Liver (tissue), 9 donors: ENCODE measurements around the gene FARS2. TPM values are rescaled to one million over a fixed set of nuclear protein-coding genes. Genes with fewer than 3 reads are reported as not detected.

ENCODE experiments used
- DNase-seq: peaks from one replicate; pipeline ENCODE4 v3.0.0-alpha.2; 2017; ENCODE audit warnings: low spot score
- H3K27ac ChIP-seq, 2 donors: one replicate each; pipeline ENCODE4 v1.7.0; 2013; ENCODE audit warnings: inconsistent platforms in 2 of 2, low read length in 2 of 2, control low read depth in 1 of 2, low read depth in 1 of 2, mild to moderate bottlenecking in 1 of 2
- H3K27me3 ChIP-seq, 4 donors: one replicate each; pipeline versions ENCODE4 v1.6.1 to v1.7.0; 2013; ENCODE audit warnings: low read length in 3 of 4, inconsistent platforms in 1 of 4, mild to moderate bottlenecking in 1 of 4, moderate library complexity in 1 of 4; ENCODE audit not compliant: control insufficient read depth in 4 of 4, insufficient read depth in 4 of 4
- H3K36me3 ChIP-seq, 4 donors: one replicate each; pipeline versions ENCODE4 v1.6.1 to v1.7.0; 2013; ENCODE audit warnings: low read length in 3 of 4, mild to moderate bottlenecking in 3 of 4, low read depth in 1 of 4, moderate library complexity in 1 of 4; ENCODE audit not compliant: control insufficient read depth in 4 of 4, insufficient read depth in 3 of 4
- H3K4me1 ChIP-seq, 4 donors: one replicate each; pipeline versions ENCODE4 v1.6.1 to v1.7.0; 2013; ENCODE audit warnings: low read length in 3 of 4, mild to moderate bottlenecking in 3 of 4, moderate library complexity in 1 of 4; ENCODE audit not compliant: control insufficient read depth in 4 of 4, insufficient read depth in 4 of 4
- H3K4me3 ChIP-seq, 3 donors: one replicate each; pipeline versions ENCODE4 v1.6.1 to v1.7.0; 2013; ENCODE audit warnings: low read length in 3 of 3, control low read depth in 1 of 3, low read depth in 1 of 3, mild to moderate bottlenecking in 1 of 3
- H3K9ac ChIP-seq, 2 donors: one replicate each; pipeline ENCODE4 v1.7.0; 2013; ENCODE audit warnings: low read length in 2 of 2, mild to moderate bottlenecking in 2 of 2, moderate library complexity in 2 of 2, control low read depth in 1 of 2, low read depth in 1 of 2
- H3K9me3 ChIP-seq, 4 donors: one replicate each; pipeline versions ENCODE4 v1.6.1 to v1.7.0; 2013; ENCODE audit warnings: low read length in 3 of 4; ENCODE audit not compliant: control insufficient read depth in 4 of 4
- EGR1 ChIP-seq, 2 donors: IDR thresholded peaks; 2 replicates each; pipeline ENCODE4 v1.6.1; 2016 to 2018; ENCODE audit warnings: antibody characterized with exemption in 2 of 2, low read depth in 2 of 2
- FOXA1 ChIP-seq: IDR thresholded peaks from 2 replicates; pipeline ENCODE4 v1.6.1; 2016; ENCODE audit warnings: antibody characterized with exemption
- FOXA2 ChIP-seq: IDR thresholded peaks from 2 replicates; pipeline ENCODE4 v1.6.1; 2016; ENCODE audit warnings: antibody characterized with exemption
- GABPA ChIP-seq, 2 donors: IDR thresholded peaks in 1 of 2; conservative IDR thresholded peaks in 1 of 2; 2 replicates each; pipeline ENCODE4 v1.6.1; 2016; ENCODE audit warnings: antibody characterized with exemption in 2 of 2, mild to moderate bottlenecking in 1 of 2, moderate library complexity in 1 of 2
- HNF4A ChIP-seq, 2 donors: conservative IDR thresholded peaks; 2 replicates each; pipeline ENCODE4 v1.6.1; 2016; ENCODE audit warnings: antibody characterized with exemption in 2 of 2, mild to moderate bottlenecking in 2 of 2
- JUND ChIP-seq, 2 donors: IDR thresholded peaks; 2 replicates each; pipeline ENCODE4 v1.6.1; 2016; ENCODE audit warnings: antibody characterized with exemption in 2 of 2
- NR2F2 ChIP-seq: IDR thresholded peaks from 2 replicates; pipeline ENCODE4 v1.6.1; 2016; ENCODE audit warnings: antibody characterized with exemption
- RAD21 ChIP-seq, 2 donors: IDR thresholded peaks; 2 replicates each; pipeline ENCODE4 v1.6.1; 2016; ENCODE audit warnings: antibody characterized with exemption in 2 of 2, mild to moderate bottlenecking in 2 of 2
- RXRA ChIP-seq, 2 donors: IDR thresholded peaks; 2 replicates each; pipeline ENCODE4 v1.6.1; 2017 to 2018; ENCODE audit warnings: antibody characterized with exemption in 2 of 2, mild to moderate bottlenecking in 1 of 2
- SP1 ChIP-seq: IDR thresholded peaks from 2 replicates; pipeline ENCODE4 v1.6.1; 2018; ENCODE audit warnings: antibody characterized with exemption, mild to moderate bottlenecking
- TAF1 ChIP-seq: conservative IDR thresholded peaks from 2 replicates; pipeline ENCODE4 v1.6.1; 2016; ENCODE audit warnings: antibody characterized with exemption, mild to moderate bottlenecking
- YY1 ChIP-seq: IDR thresholded peaks from 2 replicates; pipeline ENCODE4 v1.6.1; 2016; ENCODE audit warnings: antibody characterized with exemption, mild to moderate bottlenecking
- WGBS: extraction: QIAGEN DNeasy Blood & Tissue Kit; methylation state at CpG from one replicate; pipeline ENCODE4 v1.1.7; 2013; 5-methylcytosine and 5-hydroxymethylcytosine counted together
- polyA plus RNA-seq, 2 donors: library from polyadenylated mRNA; stranded (reverse) in 1 of 2; unstranded in 1 of 2; fragments of 200-250 nt in 1 of 2; fragments of >200 nt in 1 of 2; fragmentation: Nextera tagmentation in 1 of 2; extraction: Ambion mirVana in 1 of 2; gene quantifications; one replicate each; pipeline versions ENCODE4 v1.2.1 to v1.2.3, GENCODE V29; 2013 to 2015
- total RNA-seq, 2 donors: library from RNA; depleted of rRNA; stranded (reverse); fragments of >200 nt; gene quantifications; one replicate each; pipeline ENCODE4 v1.2.3, GENCODE V29; 2014
- TF ChIP-seq, protein P1 (sequence below): fragments of 150-350 bp; IDR thresholded peaks from 2 replicates; pipeline ENCODE4 v1.5.1; 2017; ENCODE audit warnings: improper control_type of control experiment, low read depth, low read length; ENCODE audit not compliant: missing input control
- TF ChIP-seq, protein P2 (sequence below): IDR thresholded peaks from 2 replicates; pipeline ENCODE4 v1.6.1; 2016; ENCODE audit warnings: antibody characterized with exemption
- TF ChIP-seq, protein P3 (sequence below): IDR thresholded peaks from 2 replicates; pipeline ENCODE4 v1.6.1; 2016; ENCODE audit warnings: antibody characterized with exemption, mild to moderate bottlenecking
- TF ChIP-seq, protein P4 (sequence below): IDR thresholded peaks from 2 replicates; pipeline ENCODE4 v1.6.1; 2016; ENCODE audit warnings: antibody characterized with exemption
- donor health status: healthy.
- donor health status: healthy.
- donor health status: healthy.
- donor health status: healthy.
- donor health status: healthy.

The FARS2 gene
- total and polyA plus RNA-seq, 4 donors: 7.8 to 25.9 (median 11.2) TPM

DNA sequence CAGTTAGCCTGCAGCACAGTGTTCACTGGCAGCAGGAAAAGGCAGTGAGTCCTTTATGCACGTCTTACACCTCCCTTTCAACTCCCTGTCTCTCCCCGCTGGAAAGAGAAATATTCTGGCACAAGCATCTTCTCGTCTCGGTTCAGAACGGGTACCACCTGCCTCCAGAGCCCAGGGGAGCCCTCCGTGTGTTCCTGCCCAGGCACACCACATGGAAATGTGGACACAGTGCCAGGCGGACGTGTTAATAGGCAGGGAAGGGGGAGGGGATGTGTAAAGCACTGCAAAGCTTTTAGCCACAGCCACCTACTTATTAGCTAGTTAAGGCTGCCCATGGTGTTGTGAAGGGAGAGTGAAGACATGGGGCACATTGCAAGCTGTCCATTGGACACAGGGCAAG is 219.7 kb downstream of the FARS2 start:
- 93% methylated on average over 8 of the region's 8 CpGs for WGBS
- Histone ChIP-seq H3K36me3 (no peaks in the 10 kb centered on the region), H3K4me3 (no peak overlapping the region), H3K27me3 (no peaks in the 10 kb centered on the region), H3K4me1 (no peaks in the 10 kb centered on the region), H3K9me3 (no peaks in the 10 kb centered on the region), H3K27ac (no peak overlapping the region), H3K9ac (no peak overlapping the region)
- TF ChIP-seq, protein P1, sequence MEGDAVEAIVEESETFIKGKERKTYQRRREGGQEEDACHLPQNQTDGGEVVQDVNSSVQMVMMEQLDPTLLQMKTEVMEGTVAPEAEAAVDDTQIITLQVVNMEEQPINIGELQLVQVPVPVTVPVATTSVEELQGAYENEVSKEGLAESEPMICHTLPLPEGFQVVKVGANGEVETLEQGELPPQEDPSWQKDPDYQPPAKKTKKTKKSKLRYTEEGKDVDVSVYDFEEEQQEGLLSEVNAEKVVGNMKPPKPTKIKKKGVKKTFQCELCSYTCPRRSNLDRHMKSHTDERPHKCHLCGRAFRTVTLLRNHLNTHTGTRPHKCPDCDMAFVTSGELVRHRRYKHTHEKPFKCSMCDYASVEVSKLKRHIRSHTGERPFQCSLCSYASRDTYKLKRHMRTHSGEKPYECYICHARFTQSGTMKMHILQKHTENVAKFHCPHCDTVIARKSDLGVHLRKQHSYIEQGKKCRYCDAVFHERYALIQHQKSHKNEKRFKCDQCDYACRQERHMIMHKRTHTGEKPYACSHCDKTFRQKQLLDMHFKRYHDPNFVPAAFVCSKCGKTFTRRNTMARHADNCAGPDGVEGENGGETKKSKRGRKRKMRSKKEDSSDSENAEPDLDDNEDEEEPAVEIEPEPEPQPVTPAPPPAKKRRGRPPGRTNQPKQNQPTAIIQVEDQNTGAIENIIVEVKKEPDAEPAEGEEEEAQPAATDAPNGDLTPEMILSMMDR: no peak
- TF ChIP-seq, protein P2, sequence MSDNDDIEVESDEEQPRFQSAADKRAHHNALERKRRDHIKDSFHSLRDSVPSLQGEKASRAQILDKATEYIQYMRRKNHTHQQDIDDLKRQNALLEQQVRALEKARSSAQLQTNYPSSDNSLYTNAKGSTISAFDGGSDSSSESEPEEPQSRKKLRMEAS: no peak
- DNase-seq: no peak

DNA sequence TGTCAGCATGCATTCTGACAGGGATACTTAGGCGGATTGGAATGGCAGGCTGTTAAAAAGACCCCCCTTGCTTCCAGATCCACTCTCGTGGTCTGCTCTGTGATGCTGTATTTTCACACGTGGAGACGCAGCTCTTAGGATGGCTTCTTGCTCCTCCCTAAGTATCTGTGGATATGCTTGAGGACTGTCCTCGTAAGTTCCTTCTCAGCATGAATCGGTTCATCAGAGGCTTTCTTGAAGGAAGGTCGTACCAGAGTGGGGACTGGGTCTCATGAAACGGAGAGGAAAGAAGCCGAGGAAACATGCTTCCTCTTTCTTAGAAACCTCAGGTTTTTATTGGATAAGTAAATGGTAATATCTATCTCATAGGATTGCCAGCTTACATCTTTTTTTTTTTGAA is 220.4 kb downstream of the FARS2 start:
- Histone ChIP-seq H3K27ac (no peak overlapping the region), H3K4me1 (no peaks in the 10 kb centered on the region), H3K36me3 (no peaks in the 10 kb centered on the region), H3K9me3 (no peaks in the 10 kb centered on the region), H3K4me3 (no peak overlapping the region), H3K27me3 (no peaks in the 10 kb centered on the region), H3K9ac (no peak overlapping the region)
- TF ChIP-seq HNF4A (conservative IDR thresholded peaks at IDR 0.05): no peak
- TF ChIP-seq TAF1: no peak
- TF ChIP-seq, protein P3, sequence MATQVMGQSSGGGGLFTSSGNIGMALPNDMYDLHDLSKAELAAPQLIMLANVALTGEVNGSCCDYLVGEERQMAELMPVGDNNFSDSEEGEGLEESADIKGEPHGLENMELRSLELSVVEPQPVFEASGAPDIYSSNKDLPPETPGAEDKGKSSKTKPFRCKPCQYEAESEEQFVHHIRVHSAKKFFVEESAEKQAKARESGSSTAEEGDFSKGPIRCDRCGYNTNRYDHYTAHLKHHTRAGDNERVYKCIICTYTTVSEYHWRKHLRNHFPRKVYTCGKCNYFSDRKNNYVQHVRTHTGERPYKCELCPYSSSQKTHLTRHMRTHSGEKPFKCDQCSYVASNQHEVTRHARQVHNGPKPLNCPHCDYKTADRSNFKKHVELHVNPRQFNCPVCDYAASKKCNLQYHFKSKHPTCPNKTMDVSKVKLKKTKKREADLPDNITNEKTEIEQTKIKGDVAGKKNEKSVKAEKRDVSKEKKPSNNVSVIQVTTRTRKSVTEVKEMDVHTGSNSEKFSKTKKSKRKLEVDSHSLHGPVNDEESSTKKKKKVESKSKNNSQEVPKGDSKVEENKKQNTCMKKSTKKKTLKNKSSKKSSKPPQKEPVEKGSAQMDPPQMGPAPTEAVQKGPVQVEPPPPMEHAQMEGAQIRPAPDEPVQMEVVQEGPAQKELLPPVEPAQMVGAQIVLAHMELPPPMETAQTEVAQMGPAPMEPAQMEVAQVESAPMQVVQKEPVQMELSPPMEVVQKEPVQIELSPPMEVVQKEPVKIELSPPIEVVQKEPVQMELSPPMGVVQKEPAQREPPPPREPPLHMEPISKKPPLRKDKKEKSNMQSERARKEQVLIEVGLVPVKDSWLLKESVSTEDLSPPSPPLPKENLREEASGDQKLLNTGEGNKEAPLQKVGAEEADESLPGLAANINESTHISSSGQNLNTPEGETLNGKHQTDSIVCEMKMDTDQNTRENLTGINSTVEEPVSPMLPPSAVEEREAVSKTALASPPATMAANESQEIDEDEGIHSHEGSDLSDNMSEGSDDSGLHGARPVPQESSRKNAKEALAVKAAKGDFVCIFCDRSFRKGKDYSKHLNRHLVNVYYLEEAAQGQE: no peak
- no peak for DNase-seq
- WGBS: 91% methylated on average over 9 of the region's 9 CpGs

DNA sequence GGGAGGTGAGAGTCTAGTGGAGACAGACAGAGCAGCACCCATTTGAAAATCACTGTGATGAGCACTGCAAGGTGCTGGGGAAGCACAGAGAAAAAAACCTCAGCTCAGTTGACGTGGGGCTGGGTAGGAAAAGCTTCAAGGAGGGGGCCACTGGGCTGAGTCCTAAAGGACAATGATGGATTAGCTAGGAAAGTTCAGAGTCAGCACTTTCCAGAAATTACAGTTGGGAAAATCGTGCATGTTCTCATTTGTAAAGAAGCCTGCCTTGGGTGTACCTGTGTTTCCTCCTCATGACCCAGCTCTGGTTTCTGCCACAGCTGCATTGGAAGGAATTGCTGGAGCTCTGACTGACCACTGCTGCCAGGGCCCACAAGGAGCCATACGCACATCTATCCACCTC is 221.3 kb downstream of the FARS2 start:
- H3K4me1 ChIP-seq: no peaks in the 10 kb centered on the region
- no peak overlapping the region for H3K9ac ChIP-seq
- no peak overlapping the region for H3K27ac ChIP-seq
- WGBS: 94% methylated on average over 3 of the region's 3 CpGs
- peaks cover 0 to 4% (median 0%) of the 10 kb centered on the region in 4 donors for H3K36me3 ChIP-seq
- H3K27me3 ChIP-seq: no peaks in the 10 kb centered on the region
- H3K4me3 ChIP-seq: no peak overlapping the region
- no peaks in the 10 kb centered on the region for H3K9me3 ChIP-seq
- no peak for DNase-seq
- TF ChIP-seq, protein P1: no peak
- TF ChIP-seq GABPA (IDR thresholded peaks at IDR 0.05 in 1 of 2, conservative IDR thresholded peaks at IDR 0.05 in 1 of 2) (no peak), EGR1 (IDR thresholded peaks at IDR 0.05; ENCODE audit: low read depth in 2 of 2) (no peak), YY1 (no peak), SP1 (no peak), RAD21 (IDR thresholded peaks at IDR 0.05) (no peak), NR2F2 (no peak), JUND (IDR thresholded peaks at IDR 0.05) (no peak), FOXA1 (no peak), TAF1 (no peak), RXRA (IDR thresholded peaks at IDR 0.05) (no peak), HNF4A (conservative IDR thresholded peaks at IDR 0.05) (no peak), FOXA2 (no peak)
- TF ChIP-seq, protein P4, sequence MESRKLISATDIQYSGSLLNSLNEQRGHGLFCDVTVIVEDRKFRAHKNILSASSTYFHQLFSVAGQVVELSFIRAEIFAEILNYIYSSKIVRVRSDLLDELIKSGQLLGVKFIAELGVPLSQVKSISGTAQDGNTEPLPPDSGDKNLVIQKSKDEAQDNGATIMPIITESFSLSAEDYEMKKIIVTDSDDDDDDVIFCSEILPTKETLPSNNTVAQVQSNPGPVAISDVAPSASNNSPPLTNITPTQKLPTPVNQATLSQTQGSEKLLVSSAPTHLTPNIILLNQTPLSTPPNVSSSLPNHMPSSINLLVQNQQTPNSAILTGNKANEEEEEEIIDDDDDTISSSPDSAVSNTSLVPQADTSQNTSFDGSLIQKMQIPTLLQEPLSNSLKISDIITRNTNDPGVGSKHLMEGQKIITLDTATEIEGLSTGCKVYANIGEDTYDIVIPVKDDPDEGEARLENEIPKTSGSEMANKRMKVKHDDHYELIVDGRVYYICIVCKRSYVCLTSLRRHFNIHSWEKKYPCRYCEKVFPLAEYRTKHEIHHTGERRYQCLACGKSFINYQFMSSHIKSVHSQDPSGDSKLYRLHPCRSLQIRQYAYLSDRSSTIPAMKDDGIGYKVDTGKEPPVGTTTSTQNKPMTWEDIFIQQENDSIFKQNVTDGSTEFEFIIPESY: no peak
- TF ChIP-seq, protein P2: no peak
